ENCODE data around the gene DGCR8.

Gene DGCR8

GRCh38 chr22:20140107-20140445, 60.0 kb downstream of the DGCR8 start:
- no peak overlapping the region for H3K4me2 ChIP-seq
- no peaks in the 10 kb centered on the region for H3K79me2 ChIP-seq (ENCODE audit: insufficient read depth, low read depth)
- no peaks in the 10 kb centered on the region for H3K27me3 ChIP-seq (ENCODE audit: insufficient read depth, low read depth)
- H3K9ac ChIP-seq = no peak overlapping the region
- no peak overlapping the region for H2AFZ ChIP-seq (ENCODE audit: low read depth)
- no peaks in the 10 kb centered on the region for H3K4me1 ChIP-seq (ENCODE audit: low read depth, poor library complexity, severe bottlenecking)
- no peak overlapping the region for H3K27ac ChIP-seq
- no peaks in the 10 kb centered on the region for H3K36me3 ChIP-seq (ENCODE audit: insufficient read depth)
- TF ChIP-seq CTCF (conservative IDR thresholded peaks at IDR 0.05; ENCODE audit: low read depth, low read length) = no peak
- no peaks in the 10 kb centered on the region for H4K20me1 ChIP-seq (ENCODE audit: insufficient read depth)
- H3K4me3 ChIP-seq (IDR thresholded peaks at IDR 0.05; ENCODE audit: insufficient read depth, low read depth, low read length) = no peak overlapping the region

- H3K36me3 ChIP-seq (ENCODE audit: insufficient read depth) = no peaks in the 10 kb centered on the region
- H3K4me1 ChIP-seq (ENCODE audit: low read depth, poor library complexity, severe bottlenecking) = no peaks in the 10 kb centered on the region
- no peaks in the 10 kb centered on the region for H4K20me1 ChIP-seq (ENCODE audit: insufficient read depth)
- H3K9ac ChIP-seq = no peak overlapping the region
- H2AFZ ChIP-seq (ENCODE audit: low read depth) = no peak overlapping the region
- H3K4me2 ChIP-seq = no peak overlapping the region
- H3K79me2 ChIP-seq (ENCODE audit: insufficient read depth, low read depth) = no peaks in the 10 kb centered on the region
- no peak overlapping the region for H3K4me3 ChIP-seq (IDR thresholded peaks at IDR 0.05; ENCODE audit: insufficient read depth, low read depth, low read length)
- no peak overlapping the region for H3K27ac ChIP-seq
- TF ChIP-seq CTCF (conservative IDR thresholded peaks at IDR 0.05; ENCODE audit: low read depth, low read length) = no peak
- no peaks in the 10 kb centered on the region for H3K27me3 ChIP-seq (ENCODE audit: insufficient read depth, low read depth)
Observed at GRCh38 chr22:20140521-20140964, 60.5 kb downstream of the DGCR8 start.

GRCh38 chr22:20141186-20142077, 61.4 kb downstream of the DGCR8 start:
- Histone ChIP-seq H3K27ac (no peak overlapping the region), H2AFZ (ENCODE audit: low read depth) (no peak overlapping the region), H3K36me3 (ENCODE audit: insufficient read depth) (no peaks in the 10 kb centered on the region), H3K4me2 (no peak overlapping the region), H3K79me2 (ENCODE audit: insufficient read depth, low read depth) (no peaks in the 10 kb centered on the region), H4K20me1 (ENCODE audit: insufficient read depth) (no peaks in the 10 kb centered on the region), H3K27me3 (ENCODE audit: insufficient read depth, low read depth) (no peaks in the 10 kb centered on the region), H3K4me1 (ENCODE audit: low read depth, poor library complexity, severe bottlenecking) (no peaks in the 10 kb centered on the region), H3K4me3 (IDR thresholded peaks at IDR 0.05; ENCODE audit: insufficient read depth, low read depth, low read length) (no peak overlapping the region), H3K9ac (no peak overlapping the region)
- no peak for TF ChIP-seq CTCF (conservative IDR thresholded peaks at IDR 0.05; ENCODE audit: low read depth, low read length)

- Histone ChIP-seq H3K27ac (no peak overlapping the region), H3K27me3 (ENCODE audit: insufficient read depth, low read depth) (no peaks in the 10 kb centered on the region), H3K4me1 (ENCODE audit: low read depth, poor library complexity, severe bottlenecking) (no peaks in the 10 kb centered on the region), H3K9ac (no peak overlapping the region), H3K36me3 (ENCODE audit: insufficient read depth) (no peaks in the 10 kb centered on the region), H3K4me3 (IDR thresholded peaks at IDR 0.05; ENCODE audit: insufficient read depth, low read depth, low read length) (no peak overlapping the region), H3K79me2 (ENCODE audit: insufficient read depth, low read depth) (no peaks in the 10 kb centered on the region), H3K4me2 (no peak overlapping the region), H4K20me1 (ENCODE audit: insufficient read depth) (no peaks in the 10 kb centered on the region), H2AFZ (ENCODE audit: low read depth) (no peak overlapping the region)
- TF ChIP-seq CTCF (conservative IDR thresholded peaks at IDR 0.05; ENCODE audit: low read depth, low read length) = no peak
Observed at GRCh38 chr22:20142711-20143621, 62.9 kb downstream of the DGCR8 start.

All from KMS-11 (cell line).